ENCODE measurements around the gene NPR2.

The NPR2 gene

GRCh38 chr9:35800530-35800929 is 9.1 kb downstream of the NPR2 start:
- DNase-seq (ENCODE audit: low spot score), result no peak

- no peak for DNase-seq (ENCODE audit: low spot score)
Measured at GRCh38 chr9:35801328-35802128, 10.1 kb downstream of the NPR2 start.

DNA sequence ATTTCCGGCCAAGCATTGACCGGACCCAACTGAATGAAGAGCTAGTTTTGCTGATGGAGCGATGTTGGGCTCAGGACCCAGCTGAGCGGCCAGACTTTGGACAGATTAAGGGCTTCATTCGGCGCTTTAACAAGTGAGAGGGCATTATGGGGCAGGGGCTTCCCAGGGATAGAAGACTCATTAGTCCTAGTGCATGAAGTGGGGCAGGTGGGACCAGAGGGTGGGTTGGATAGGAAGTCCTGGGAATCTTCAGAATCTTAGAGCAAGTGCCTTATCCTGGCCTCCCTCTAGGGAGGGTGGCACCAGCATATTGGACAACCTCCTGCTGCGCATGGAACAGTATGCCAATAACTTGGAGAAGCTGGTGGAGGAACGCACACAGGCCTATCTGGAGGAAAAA is 14.7 kb downstream of the NPR2 start:
- DNase-seq (ENCODE audit: low spot score), result no peak

DNA sequence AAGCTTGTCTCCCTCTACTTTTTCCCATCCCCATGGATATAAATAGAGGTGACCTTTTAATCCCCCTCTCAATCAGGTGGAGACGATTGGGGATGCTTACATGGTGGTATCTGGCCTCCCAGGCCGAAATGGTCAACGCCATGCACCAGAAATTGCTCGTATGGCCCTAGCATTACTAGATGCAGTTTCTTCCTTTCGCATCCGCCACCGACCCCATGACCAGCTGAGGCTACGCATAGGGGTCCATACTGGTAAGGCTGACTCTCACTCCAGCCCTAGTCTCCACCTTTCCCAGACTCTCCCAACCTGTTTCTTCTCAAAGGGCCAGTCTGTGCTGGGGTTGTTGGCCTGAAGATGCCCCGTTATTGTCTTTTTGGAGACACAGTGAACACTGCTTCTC is 17.0 kb downstream of the NPR2 start:
- no peak for DNase-seq (ENCODE audit: low spot score)

- DNase-seq (ENCODE audit: low spot score), result no peak
Measured at GRCh38 chr9:35810122-35810521, 18.7 kb downstream of the NPR2 start.

DNA sequence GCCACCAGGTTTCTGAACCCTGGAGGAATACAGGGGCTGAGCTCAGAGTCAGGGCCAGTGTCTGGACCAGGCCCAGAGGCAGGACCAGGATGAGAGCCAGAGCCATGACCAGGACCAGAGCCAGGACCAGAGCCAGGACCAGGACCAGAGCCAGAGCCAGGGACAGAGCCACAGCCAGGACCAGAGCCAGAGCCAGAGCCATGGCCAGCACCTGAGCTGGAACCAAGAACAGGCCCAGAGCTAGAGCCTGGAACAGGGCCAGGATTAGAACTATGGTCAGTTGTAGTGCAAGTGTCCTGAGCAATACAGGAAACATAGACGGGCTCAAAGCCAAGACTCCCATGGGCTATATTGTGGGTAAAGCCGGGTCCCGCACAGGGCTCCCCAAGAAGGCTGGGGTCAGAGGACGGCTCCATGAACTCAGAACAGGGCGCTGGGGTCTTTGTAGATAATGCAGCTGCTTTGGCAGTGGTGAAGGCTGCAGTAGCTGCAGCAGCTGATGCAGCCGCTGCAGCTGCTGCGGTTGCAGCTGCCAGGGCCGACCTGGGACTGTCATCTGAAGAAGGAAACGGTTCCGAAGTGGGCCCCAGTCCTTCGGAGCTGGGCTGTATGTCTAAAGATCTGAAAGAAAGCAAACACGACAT is 20.1 kb downstream of the NPR2 start:
- no peak for DNase-seq (ENCODE audit: low spot score)

- DNase-seq (ENCODE audit: low spot score), result peak; percentile 95
Measured at GRCh38 chr9:35812025-35812602, 20.7 kb downstream of the NPR2 start, which contains the start of gene SPAG8. Gene SPAG8, minus strand, starts transcription at chr9:35812262. Its CDS starts 115 bp downstream, at chr9:35812147.

DNA sequence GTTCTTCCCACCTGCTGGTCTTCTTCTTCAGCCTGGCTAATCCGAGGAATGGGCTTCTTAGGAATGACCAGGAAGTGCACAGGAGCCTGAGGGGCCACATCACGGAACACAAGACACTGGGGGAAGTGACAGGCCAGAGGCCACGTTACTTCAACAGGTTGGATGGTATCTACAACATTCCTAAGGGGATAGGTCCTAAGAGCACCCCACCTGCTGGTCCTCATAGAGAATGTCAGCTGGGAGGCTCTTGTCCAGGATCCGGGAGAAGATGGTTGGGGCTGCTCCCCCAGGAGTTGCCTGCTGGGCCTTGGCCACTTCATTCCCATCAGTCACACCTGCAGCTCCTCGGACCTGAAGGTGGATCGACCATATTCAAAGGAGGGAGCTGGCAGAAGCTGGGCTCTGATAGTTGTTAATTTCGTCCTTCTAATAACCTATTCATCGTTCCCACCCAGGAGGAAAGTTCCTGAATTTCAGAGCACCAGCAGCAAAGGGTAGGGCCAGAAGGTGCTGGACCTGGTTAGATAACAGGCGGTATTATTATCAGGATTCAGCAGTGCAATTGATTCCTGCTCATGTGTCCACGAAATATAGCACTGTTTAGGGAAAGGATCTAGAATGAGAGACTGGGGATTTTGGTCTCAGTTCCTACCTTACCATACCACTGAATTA is 22.2 kb downstream of the NPR2 start:
- peak; percentile 24 for DNase-seq (ENCODE audit: low spot score)

DNA sequence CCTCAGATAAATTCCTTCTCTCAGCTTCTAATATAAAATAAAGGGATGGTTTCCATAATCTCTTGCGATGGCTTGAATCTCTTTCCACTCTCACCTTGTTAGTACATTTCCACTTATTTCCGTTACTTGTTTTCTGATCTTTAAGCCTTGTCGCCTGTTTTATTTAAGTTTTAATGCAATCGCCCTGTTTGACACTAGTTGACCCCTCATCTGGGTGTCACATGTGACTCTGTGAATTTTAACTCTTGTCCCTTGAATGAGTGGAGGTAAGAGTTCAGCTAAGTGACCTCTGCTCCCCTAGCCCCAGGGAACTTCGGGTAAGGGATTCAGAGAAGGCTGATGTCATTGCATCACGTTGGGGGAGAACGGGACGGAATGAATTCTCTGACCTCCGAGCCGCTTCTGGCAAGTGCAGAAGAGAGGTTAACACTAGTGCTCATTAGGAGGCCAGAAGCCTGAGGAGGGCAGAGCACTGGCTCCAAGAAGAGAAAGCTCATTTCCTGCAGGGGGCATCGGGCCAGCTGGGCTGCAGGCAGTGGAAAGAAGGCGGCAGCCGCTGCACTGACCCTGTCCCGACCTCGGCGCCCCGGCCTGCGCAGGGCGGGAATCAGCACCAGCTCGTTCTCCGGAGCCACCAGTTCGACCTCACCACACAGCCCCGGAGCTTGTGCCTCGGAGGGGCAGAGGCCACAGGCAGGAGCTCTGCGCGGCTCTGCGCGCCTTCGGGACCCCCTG is 22.9 kb downstream of the NPR2 start:
- DNase-seq (ENCODE audit: low spot score), result peak; percentile 75

- peak; percentile 98 for DNase-seq (ENCODE audit: low spot score)
Measured at GRCh38 chr9:35814841-35815543, 23.6 kb downstream of the NPR2 start, which contains the start of gene HINT2. Gene HINT2, minus strand, starts transcription at chr9:35815042. Its CDS starts 63 bp downstream, at chr9:35814979.

DNA sequence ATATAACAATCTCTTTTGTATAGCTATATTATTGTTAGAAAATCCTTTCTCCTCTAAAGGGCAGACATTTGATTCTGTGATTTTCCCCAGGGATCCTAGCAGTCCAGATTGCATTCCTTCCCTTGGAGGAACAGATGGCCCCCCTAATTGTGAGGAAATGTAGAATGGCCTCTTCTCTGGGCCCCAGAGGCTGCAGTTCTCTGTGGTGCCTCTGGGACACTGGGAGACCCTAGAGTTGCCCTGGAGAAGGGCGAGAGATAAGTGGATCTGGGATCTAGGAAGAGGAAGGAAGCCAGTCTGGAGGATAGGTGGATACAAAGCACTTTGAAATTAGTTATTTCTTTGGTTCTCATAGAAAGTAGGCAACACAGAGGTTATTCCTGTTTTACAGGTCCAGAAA is 25.3 kb downstream of the NPR2 start:
- DNase-seq (ENCODE audit: low spot score), result no peak

- no peak for DNase-seq (ENCODE audit: low spot score)
Measured at GRCh38 chr9:35818341-35818740, 26.9 kb downstream of the NPR2 start.

DNA sequence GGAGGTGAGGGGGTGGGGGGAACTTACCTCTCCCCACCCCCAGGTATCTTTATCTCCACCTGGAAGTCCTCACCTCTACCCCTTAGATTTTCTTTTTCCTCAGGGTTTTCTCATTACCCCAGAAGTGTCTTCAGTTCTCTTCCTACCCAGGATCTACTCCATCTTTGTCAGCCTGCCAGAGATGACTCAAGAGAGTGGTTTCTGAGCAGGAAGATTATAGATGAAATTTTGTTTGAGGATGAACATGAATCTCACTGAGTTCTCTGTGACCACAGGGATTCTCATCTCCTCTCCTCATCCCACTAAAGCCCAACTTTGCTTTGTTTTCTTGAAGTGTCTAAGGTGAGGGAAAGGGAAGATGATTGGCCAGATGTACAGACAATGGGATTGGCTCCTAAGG is 28.7 kb downstream of the NPR2 start:
- DNase-seq (ENCODE audit: low spot score), result peak; percentile 74

DNA sequence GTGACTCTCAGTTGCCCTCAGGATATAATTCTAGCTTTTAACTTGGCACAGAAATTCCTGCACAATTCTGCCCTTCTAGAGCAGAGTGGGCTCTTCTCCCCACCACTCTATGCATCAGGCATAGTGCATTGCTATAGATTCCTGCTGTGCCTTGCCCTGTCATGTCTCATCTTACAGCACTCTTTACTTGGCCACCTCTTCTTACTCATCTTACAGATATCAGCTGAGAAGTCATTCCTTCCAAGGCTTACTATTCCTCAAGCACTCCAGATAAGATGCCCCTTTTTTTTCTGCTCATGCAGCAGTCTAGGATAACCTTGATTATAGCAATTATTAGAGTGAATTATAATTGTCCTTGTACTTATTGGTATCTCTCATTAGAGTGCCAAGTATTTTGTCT is 31.5 kb downstream of the NPR2 start:
- DNase-seq (ENCODE audit: low spot score), result no peak

GRCh38 chr9:35826071-35826701 is 34.8 kb downstream of the NPR2 start:
- DNase-seq (ENCODE audit: low spot score), result peak; percentile 69

GRCh38 chr9:35827486-35827885 is 36.1 kb downstream of the NPR2 start:
- peak; percentile 68 for DNase-seq (ENCODE audit: low spot score)

- no peak for DNase-seq (ENCODE audit: low spot score)
Measured at GRCh38 chr9:35828716-35829083, 37.3 kb downstream of the NPR2 start, which contains the start of gene FAM221B. Gene FAM221B, minus strand, starts transcription at chr9:35828732. Its CDS starts 2,571 bp downstream, at chr9:35826161.

- DNase-seq (ENCODE audit: low spot score), result peak; percentile 97
Measured at GRCh38 chr9:35829084-35829763, 37.8 kb downstream of the NPR2 start, which contains the start of gene TMEM8B. Gene TMEM8B, plus strand, starts transcription at chr9:35829228. Its CDS starts 220 bp downstream, at chr9:35829448.

- no peak for DNase-seq (ENCODE audit: low spot score)
Measured at GRCh38 chr9:35829764-35830096, 38.3 kb downstream of the NPR2 start.

- no peak for DNase-seq (ENCODE audit: low spot score)
Measured at GRCh38 chr9:35831040-35831439, 39.6 kb downstream of the NPR2 start.
